AG10803 (cell line): ENCODE measurements around the gene FHL2.
A peak's percentile ranks its signal among the peaks of the same experiment; 100 is the strongest.
"Not testable (repeated sequence)": the region's sequence is repeated elsewhere in the genome, so short reads cannot be mapped to it uniquely, and the experiment has no call there.

Source experiments
- DNase-seq: peaks from one replicate; pipeline ENCODE4 v3.0.0; 2010; ENCODE audit warnings: low read depth
- H3K4me3 ChIP-seq: 2 replicates; pipeline ENCODE4 v1.5.1; 2011; ENCODE audit warnings: mild to moderate bottlenecking, low read length, control low read depth
- CTCF ChIP-seq: conservative IDR thresholded peaks from 2 replicates; pipeline ENCODE4 v1.5.1; 2011; ENCODE audit warnings: mild to moderate bottlenecking, low read length, control low read depth, inconsistent platforms

The FHL2 gene

GRCh38 chr2:105431367-105432043 lies 32.7 kb upstream of the FHL2 start:
- H3K4me3 ChIP-seq = no peak overlapping the region
- peak; percentile 44 for DNase-seq
- TF ChIP-seq CTCF = no peak

- TF ChIP-seq CTCF = no peak
Observed at GRCh38 chr2:105428387-105429018, 29.7 kb upstream of the FHL2 start.

GRCh38 chr2:105427485-105427884 lies 28.6 kb upstream of the FHL2 start:
- H3K4me3 ChIP-seq = no peak overlapping the region
- peak; percentile 24 for DNase-seq
- no peak for TF ChIP-seq CTCF

More at GRCh38 chr2:105428387-105429018, 29.7 kb upstream of the FHL2 start:
- DNase-seq = no peak
- no peak overlapping the region for H3K4me3 ChIP-seq

- no peak for TF ChIP-seq CTCF
- DNase-seq = no peak
Observed at GRCh38 chr2:105426626-105427292, 27.9 kb upstream of the FHL2 start.

GRCh38 chr2:105425936-105426625 lies 27.2 kb upstream of the FHL2 start:
- DNase-seq = no peak
- no peak for TF ChIP-seq CTCF
- no peak overlapping the region for H3K4me3 ChIP-seq

More at GRCh38 chr2:105426626-105427292, 27.9 kb upstream of the FHL2 start:
- H3K4me3 ChIP-seq = no peak overlapping the region

- DNase-seq, H3K4me3 ChIP-seq: not testable (repeated sequence)
Observed at GRCh38 chr2:105424836-105425235, 26.0 kb upstream of the FHL2 start.

GRCh38 chr2:105422801-105423200 lies 23.9 kb upstream of the FHL2 start:
- no peak overlapping the region for H3K4me3 ChIP-seq
- TF ChIP-seq CTCF = no peak
- no peak for DNase-seq
